WTC11 (cell line): ENCODE measurements around the gene SLAMF7. TPM values are rescaled to one million over a fixed set of nuclear protein-coding genes. Genes with fewer than 3 reads are reported as not detected.

Experiments
- ATAC-seq: fragments of 200-7000 bp; cut with Tn5 transposase; 2 replicates; pipeline ENCODE4 v1.10.0; 2021; ENCODE audit warnings: mild to moderate bottlenecking, moderate library complexity
- CTCF ChIA-PET: fragments of 300-600 bp; sonication (Branson Sonifier 250); formaldehyde crosslinking; loops from one replicate; lab custom pipeline; 2021; ENCODE audit warnings: antibody characterized with exemption; lab: Charles Lee
- POLR2A ChIA-PET: fragments of 350-600 bp; sonication (Branson Sonifier 250); formaldehyde crosslinking; loops from one replicate; lab custom pipeline; 2021; ENCODE audit warnings: antibody characterized with exemption; lab: Charles Lee
- DNase-seq: peaks from one replicate; pipeline ENCODE4 v3.0.0; 2021; ENCODE audit warnings: low spot score
- H3K27ac Mint-ChIP-seq: 2 replicates; pipeline ENCODE4 v1.8.0; 2021; ENCODE audit warnings: mixed read lengths
- H3K27me3 Mint-ChIP-seq: 2 replicates; pipeline ENCODE4 v1.8.0; 2021; ENCODE audit warnings: low read depth, mild to moderate bottlenecking, moderate library complexity, mixed read lengths
- H3K36me3 Mint-ChIP-seq: 2 replicates; pipeline ENCODE4 v1.8.0; 2021; ENCODE audit warnings: mixed read lengths
- H3K4me1 Mint-ChIP-seq: 2 replicates; pipeline ENCODE4 v1.8.0; 2022; ENCODE audit warnings: mixed read lengths
- H3K4me3 Mint-ChIP-seq: 2 replicates; pipeline ENCODE4 v1.8.0; 2021; ENCODE audit warnings: mild to moderate bottlenecking, moderate library complexity, mixed read lengths
- H3K9me3 Mint-ChIP-seq: 2 replicates; pipeline ENCODE4 v1.8.0; 2021; ENCODE audit warnings: mixed read lengths
- CREB1 ChIP-seq: sonication (generic); formaldehyde crosslinking; IDR thresholded peaks from 2 replicates; pipeline ENCODE4 v1.8.0; 2023; ENCODE audit warnings: mild to moderate bottlenecking, missing genetic modification reagents
- CREM ChIP-seq: sonication (generic); formaldehyde crosslinking; IDR thresholded peaks from 2 replicates; pipeline ENCODE4 v1.8.1; 2022; ENCODE audit warnings: mild to moderate bottlenecking, missing genetic modification reagents, moderate library complexity
- EMX1 ChIP-seq: fragments of 250-450 bp; sonication (Bioruptor Pico); IDR thresholded peaks from 2 replicates; pipeline ENCODE4 v1.8.0; 2021; ENCODE audit warnings: mild to moderate bottlenecking
- ETV6 ChIP-seq: sonication (generic); formaldehyde crosslinking; IDR thresholded peaks from 2 replicates; pipeline ENCODE4 v1.8.1; 2022; ENCODE audit warnings: mild to moderate bottlenecking, missing genetic modification reagents
- NFE2L1 ChIP-seq: sonication (generic); formaldehyde crosslinking; IDR thresholded peaks from 2 replicates; pipeline ENCODE4 v1.8.1; 2023; ENCODE audit warnings: missing genetic modification reagents
- SOX15 ChIP-seq: fragments of 250-450 bp; sonication (Bioruptor Pico); IDR thresholded peaks from 2 replicates; pipeline ENCODE4 v1.9.0; 2021; ENCODE audit warnings: mild to moderate bottlenecking
- TP53 ChIP-seq: sonication (generic); formaldehyde crosslinking; IDR thresholded peaks from 2 replicates; pipeline ENCODE4 v1.8.1; 2023; ENCODE audit warnings: mild to moderate bottlenecking, missing genetic modification reagents
- ZBTB21 ChIP-seq: sonication (generic); formaldehyde crosslinking; IDR thresholded peaks from 2 replicates; pipeline ENCODE4 v1.8.1; 2023; ENCODE audit warnings: mild to moderate bottlenecking, missing genetic modification reagents, borderline replicate concordance
- ZNF423 ChIP-seq: fragments of 250-450 bp; sonication (Bioruptor Pico); IDR thresholded peaks from 2 replicates; pipeline ENCODE4 v2.1.2; 2022; ENCODE audit warnings: mild to moderate bottlenecking, moderate library complexity
- total RNA-seq: library from RNA; stranded (reverse); gene quantifications from 3 replicates; pipeline ENCODE4 v1.2.3, GENCODE V29; 2021
- TF ChIP-seq, protein P1 (sequence below): sonication (generic); formaldehyde crosslinking; conservative IDR thresholded peaks from 2 replicates; pipeline ENCODE4 v1.8.1; 2022; ENCODE audit warnings: mild to moderate bottlenecking, missing genetic modification reagents
- TF ChIP-seq, protein P2 (sequence below): sonication (generic); formaldehyde crosslinking; IDR thresholded peaks from 2 replicates; pipeline ENCODE4 v1.8.1; 2023; ENCODE audit warnings: mild to moderate bottlenecking, missing genetic modification reagents
- TF ChIP-seq, protein P3 (sequence below): sonication (generic); formaldehyde crosslinking; IDR thresholded peaks from 2 replicates; pipeline ENCODE4 v1.8.1; 2023; ENCODE audit warnings: mild to moderate bottlenecking, missing genetic modification reagents, moderate library complexity
- TF ChIP-seq, protein P4 (sequence below): sonication (generic); formaldehyde crosslinking; IDR thresholded peaks from 2 replicates; pipeline ENCODE4 v1.8.1; 2022; ENCODE audit warnings: low read depth, missing genetic modification reagents, borderline replicate concordance
- TF ChIP-seq, protein P5 (sequence below): sonication (generic); formaldehyde crosslinking; IDR thresholded peaks from 2 replicates; pipeline ENCODE4 v1.8.0; 2022; ENCODE audit warnings: mild to moderate bottlenecking, missing genetic modification reagents
- TF ChIP-seq, protein P6 (sequence below): fragments of 250-450 bp; sonication (Bioruptor Pico); IDR thresholded peaks from 2 replicates; pipeline ENCODE4 v1.9.0; 2021; ENCODE audit warnings: mild to moderate bottlenecking, borderline replicate concordance

SLAMF7 gene
- total RNA-seq, 1 experiment from 2014 or later = 0.15 TPM

DNA sequence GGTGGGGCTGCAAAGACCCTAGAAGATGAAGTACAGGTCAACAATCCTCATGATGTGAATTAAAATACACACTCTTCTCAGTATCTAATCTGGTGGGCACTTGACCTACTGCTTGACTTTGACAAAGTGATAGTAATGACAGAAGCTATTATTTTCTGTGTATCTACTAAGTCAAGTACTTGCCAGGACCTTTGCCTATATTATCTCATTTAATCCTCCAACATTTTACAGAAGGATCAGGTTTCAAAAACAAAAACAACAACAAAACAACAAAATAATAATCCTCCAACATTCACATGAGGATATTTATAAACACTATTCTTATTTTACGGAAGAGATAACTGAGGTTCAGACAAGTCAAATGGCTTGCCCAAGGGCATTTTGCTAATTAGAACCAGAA lies 23.0 kb upstream of the SLAMF7 start:
- DNase-seq (no peak), ATAC-seq (no peak)
- H3K27me3 Mint-ChIP-seq = no peaks in the 10 kb centered on the region; the same call in 1 of the 2 replicates
- peaks cover 3% of the 10 kb centered on the region for H3K4me1 Mint-ChIP-seq
- TF ChIP-seq NFE2L1 (CRISPR knock-in tag) (no peak), EMX1 (CRISPR knock-in tag) (no peak), CREM (CRISPR knock-in tag) (no peak), ETV6 (no peak), ZNF423 (CRISPR knock-in tag) (no peak), TP53 (CRISPR knock-in tag) (no peak), SOX15 (CRISPR knock-in tag) (no peak)
- TF ChIP-seq, protein P1, sequence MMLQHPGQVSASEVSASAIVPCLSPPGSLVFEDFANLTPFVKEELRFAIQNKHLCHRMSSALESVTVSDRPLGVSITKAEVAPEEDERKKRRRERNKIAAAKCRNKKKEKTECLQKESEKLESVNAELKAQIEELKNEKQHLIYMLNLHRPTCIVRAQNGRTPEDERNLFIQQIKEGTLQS (CRISPR knock-in tag) = no peak
- TF ChIP-seq, protein P2, sequence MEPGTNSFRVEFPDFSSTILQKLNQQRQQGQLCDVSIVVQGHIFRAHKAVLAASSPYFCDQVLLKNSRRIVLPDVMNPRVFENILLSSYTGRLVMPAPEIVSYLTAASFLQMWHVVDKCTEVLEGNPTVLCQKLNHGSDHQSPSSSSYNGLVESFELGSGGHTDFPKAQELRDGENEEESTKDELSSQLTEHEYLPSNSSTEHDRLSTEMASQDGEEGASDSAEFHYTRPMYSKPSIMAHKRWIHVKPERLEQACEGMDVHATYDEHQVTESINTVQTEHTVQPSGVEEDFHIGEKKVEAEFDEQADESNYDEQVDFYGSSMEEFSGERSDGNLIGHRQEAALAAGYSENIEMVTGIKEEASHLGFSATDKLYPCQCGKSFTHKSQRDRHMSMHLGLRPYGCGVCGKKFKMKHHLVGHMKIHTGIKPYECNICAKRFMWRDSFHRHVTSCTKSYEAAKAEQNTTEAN (CRISPR knock-in tag) = no peak
- TF ChIP-seq, protein P3, sequence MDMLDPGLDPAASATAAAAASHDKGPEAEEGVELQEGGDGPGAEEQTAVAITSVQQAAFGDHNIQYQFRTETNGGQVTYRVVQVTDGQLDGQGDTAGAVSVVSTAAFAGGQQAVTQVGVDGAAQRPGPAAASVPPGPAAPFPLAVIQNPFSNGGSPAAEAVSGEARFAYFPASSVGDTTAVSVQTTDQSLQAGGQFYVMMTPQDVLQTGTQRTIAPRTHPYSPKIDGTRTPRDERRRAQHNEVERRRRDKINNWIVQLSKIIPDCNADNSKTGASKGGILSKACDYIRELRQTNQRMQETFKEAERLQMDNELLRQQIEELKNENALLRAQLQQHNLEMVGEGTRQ (CRISPR knock-in tag) = no peak
- H3K4me3 Mint-ChIP-seq = no peak overlapping the region
- POLR2A ChIA-PET = interaction anchor here (0.7 kb wide), 1 partner anchor 154 kb away, joined by 3 read pairs; no protein-coding TSS in a partner anchor
- peaks cover 11% of the 10 kb centered on the region for H3K9me3 Mint-ChIP-seq
- H3K36me3 Mint-ChIP-seq = peaks cover 7% of the 10 kb centered on the region
- CTCF ChIA-PET = interaction anchor here (1.3 kb wide), 1 partner anchor 35 kb away, joined by 3 read pairs; no protein-coding TSS in a partner anchor
- no peak overlapping the region for H3K27ac Mint-ChIP-seq

DNA sequence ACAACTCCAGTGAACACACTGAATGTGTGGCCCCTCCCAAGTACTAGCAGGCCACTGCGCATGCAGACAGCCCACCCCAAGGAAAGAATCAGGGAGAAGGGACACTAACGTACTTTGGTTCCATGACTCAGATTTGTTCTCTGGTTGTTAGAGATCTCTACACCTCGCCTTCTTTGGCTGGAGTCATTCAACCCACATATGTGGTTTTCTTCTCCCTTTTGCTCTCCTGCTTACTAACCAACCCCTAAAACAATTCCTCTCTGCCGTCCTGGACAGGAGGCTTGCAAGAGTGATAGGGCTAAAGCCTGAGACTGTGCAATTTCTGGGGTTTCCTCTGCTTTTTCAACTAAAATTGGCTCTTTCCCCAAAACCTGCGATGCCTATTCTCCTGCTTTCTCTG lies 21.7 kb upstream of the SLAMF7 start:
- ChIA-PET CTCF (no interaction called here), POLR2A (no interaction called here)
- no peaks in the 10 kb centered on the region; the same call in 1 of the 2 replicates for H3K27me3 Mint-ChIP-seq
- peaks cover 13% of the 10 kb centered on the region for H3K36me3 Mint-ChIP-seq
- H3K4me1 Mint-ChIP-seq = peaks cover 6% of the 10 kb centered on the region
- ATAC-seq (no peak), DNase-seq (no peak)
- TF ChIP-seq ZBTB21 (CRISPR knock-in tag) = no peak
- no peak for TF ChIP-seq CREB1
- TF ChIP-seq, protein P4, sequence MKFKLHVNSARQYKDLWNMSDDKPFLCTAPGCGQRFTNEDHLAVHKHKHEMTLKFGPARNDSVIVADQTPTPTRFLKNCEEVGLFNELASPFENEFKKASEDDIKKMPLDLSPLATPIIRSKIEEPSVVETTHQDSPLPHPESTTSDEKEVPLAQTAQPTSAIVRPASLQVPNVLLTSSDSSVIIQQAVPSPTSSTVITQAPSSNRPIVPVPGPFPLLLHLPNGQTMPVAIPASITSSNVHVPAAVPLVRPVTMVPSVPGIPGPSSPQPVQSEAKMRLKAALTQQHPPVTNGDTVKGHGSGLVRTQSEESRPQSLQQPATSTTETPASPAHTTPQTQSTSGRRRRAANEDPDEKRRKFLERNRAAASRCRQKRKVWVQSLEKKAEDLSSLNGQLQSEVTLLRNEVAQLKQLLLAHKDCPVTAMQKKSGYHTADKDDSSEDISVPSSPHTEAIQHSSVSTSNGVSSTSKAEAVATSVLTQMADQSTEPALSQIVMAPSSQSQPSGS (CRISPR knock-in tag) = no peak
- TF ChIP-seq, protein P5, sequence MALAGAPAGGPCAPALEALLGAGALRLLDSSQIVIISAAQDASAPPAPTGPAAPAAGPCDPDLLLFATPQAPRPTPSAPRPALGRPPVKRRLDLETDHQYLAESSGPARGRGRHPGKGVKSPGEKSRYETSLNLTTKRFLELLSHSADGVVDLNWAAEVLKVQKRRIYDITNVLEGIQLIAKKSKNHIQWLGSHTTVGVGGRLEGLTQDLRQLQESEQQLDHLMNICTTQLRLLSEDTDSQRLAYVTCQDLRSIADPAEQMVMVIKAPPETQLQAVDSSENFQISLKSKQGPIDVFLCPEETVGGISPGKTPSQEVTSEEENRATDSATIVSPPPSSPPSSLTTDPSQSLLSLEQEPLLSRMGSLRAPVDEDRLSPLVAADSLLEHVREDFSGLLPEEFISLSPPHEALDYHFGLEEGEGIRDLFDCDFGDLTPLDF (CRISPR knock-in tag) = no peak
- TF ChIP-seq, protein P6, sequence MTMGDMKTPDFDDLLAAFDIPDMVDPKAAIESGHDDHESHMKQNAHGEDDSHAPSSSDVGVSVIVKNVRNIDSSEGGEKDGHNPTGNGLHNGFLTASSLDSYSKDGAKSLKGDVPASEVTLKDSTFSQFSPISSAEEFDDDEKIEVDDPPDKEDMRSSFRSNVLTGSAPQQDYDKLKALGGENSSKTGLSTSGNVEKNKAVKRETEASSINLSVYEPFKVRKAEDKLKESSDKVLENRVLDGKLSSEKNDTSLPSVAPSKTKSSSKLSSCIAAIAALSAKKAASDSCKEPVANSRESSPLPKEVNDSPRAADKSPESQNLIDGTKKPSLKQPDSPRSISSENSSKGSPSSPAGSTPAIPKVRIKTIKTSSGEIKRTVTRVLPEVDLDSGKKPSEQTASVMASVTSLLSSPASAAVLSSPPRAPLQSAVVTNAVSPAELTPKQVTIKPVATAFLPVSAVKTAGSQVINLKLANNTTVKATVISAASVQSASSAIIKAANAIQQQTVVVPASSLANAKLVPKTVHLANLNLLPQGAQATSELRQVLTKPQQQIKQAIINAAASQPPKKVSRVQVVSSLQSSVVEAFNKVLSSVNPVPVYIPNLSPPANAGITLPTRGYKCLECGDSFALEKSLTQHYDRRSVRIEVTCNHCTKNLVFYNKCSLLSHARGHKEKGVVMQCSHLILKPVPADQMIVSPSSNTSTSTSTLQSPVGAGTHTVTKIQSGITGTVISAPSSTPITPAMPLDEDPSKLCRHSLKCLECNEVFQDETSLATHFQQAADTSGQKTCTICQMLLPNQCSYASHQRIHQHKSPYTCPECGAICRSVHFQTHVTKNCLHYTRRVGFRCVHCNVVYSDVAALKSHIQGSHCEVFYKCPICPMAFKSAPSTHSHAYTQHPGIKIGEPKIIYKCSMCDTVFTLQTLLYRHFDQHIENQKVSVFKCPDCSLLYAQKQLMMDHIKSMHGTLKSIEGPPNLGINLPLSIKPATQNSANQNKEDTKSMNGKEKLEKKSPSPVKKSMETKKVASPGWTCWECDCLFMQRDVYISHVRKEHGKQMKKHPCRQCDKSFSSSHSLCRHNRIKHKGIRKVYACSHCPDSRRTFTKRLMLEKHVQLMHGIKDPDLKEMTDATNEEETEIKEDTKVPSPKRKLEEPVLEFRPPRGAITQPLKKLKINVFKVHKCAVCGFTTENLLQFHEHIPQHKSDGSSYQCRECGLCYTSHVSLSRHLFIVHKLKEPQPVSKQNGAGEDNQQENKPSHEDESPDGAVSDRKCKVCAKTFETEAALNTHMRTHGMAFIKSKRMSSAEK = no peak
- H3K9me3 Mint-ChIP-seq = peaks cover 18% of the 10 kb centered on the region
- H3K27ac Mint-ChIP-seq = no peak overlapping the region
- no peak overlapping the region for H3K4me3 Mint-ChIP-seq
